GM23338 (cell line): Measurements from ENCODE around the gene NBAS. TPM values are rescaled to one million over a fixed set of nuclear protein-coding genes. Genes with fewer than 3 reads are reported as not detected.
"Not testable (repeated sequence)": the region's sequence is repeated elsewhere in the genome, so short reads cannot be mapped to it uniquely, and the experiment has no call there.

Source experiments
- ATAC-seq: fragments of 200-7000 bp; cut with Tn5 transposase; 3 replicates; pipeline ENCODE4 v1.9.1; 2020
- DNase-seq: peaks from one replicate; pipeline ENCODE4 v3.0.0-alpha.2; 2015; ENCODE audit warnings: low spot score
- H2AFZ ChIP-seq: fragments of 200-600 bp; sonication (generic); 2 replicates; pipeline ENCODE4 v1.8.0; 2016; ENCODE audit warnings: antibody characterized with exemption, mild to moderate bottlenecking, moderate library complexity
- H3F3A ChIP-seq: fragments of 200-600 bp; sonication (generic); replicated peaks from 2 replicates; pipeline ENCODE4 v1.8.0; 2017; ENCODE audit warnings: antibody characterized with exemption, mixed run types, low read depth
- H3K27ac ChIP-seq: fragments of 200-600 bp; sonication (generic); 2 replicates; pipeline ENCODE4 v1.6.1; 2016; ENCODE audit warnings: low read depth
- H3K27me3 ChIP-seq: fragments of 200-600 bp; sonication (generic); 2 replicates; pipeline ENCODE4 v1.8.0; 2016; ENCODE audit warnings: mild to moderate bottlenecking, mixed run types, moderate library complexity; ENCODE audit not compliant: insufficient read depth
- H3K36me3 ChIP-seq: fragments of 200-600 bp; sonication (generic); 2 replicates; pipeline ENCODE4 v1.8.0; 2016; ENCODE audit warnings: mild to moderate bottlenecking; ENCODE audit not compliant: insufficient read depth
- H3K4me1 ChIP-seq: fragments of 200-600 bp; sonication (generic); 2 replicates; pipeline ENCODE4 v1.8.0; 2016; ENCODE audit warnings: mild to moderate bottlenecking, moderate library complexity; ENCODE audit not compliant: insufficient read depth
- H3K4me2 ChIP-seq: fragments of 200-600 bp; sonication (generic); 2 replicates; pipeline ENCODE4 v1.7.1; 2017; ENCODE audit warnings: mixed run types
- H3K4me3 ChIP-seq: fragments of 200-600 bp; sonication (generic); 2 replicates; pipeline ENCODE4 v1.6.1; 2016; ENCODE audit warnings: mixed run types
- H3K79me2 ChIP-seq: fragments of 200-600 bp; sonication (generic); replicated peaks from 2 replicates; pipeline ENCODE4 v1.8.0; 2017; ENCODE audit warnings: mild to moderate bottlenecking; ENCODE audit not compliant: insufficient read depth
- H3K9me2 ChIP-seq: fragments of 200-600 bp; sonication (generic); 2 replicates; pipeline ENCODE4 v1.8.0; 2017; ENCODE audit not compliant: insufficient read depth
- H4K20me1 ChIP-seq: fragments of 200-600 bp; sonication (generic); replicated peaks from 2 replicates; pipeline ENCODE4 v1.8.0; 2017; ENCODE audit warnings: mild to moderate bottlenecking; ENCODE audit not compliant: insufficient read depth
- H3K27ac Mint-ChIP-seq: 2 replicates; pipeline ENCODE4 v1.8.0; 2020; ENCODE audit warnings: inconsistent platforms, mild to moderate bottlenecking, moderate library complexity, mixed read lengths
- H3K27me3 Mint-ChIP-seq: 3 replicates; pipeline ENCODE4 v1.8.0; 2022; ENCODE audit warnings: low read depth, mild to moderate bottlenecking, moderate library complexity, mixed read lengths, inconsistent platforms; ENCODE audit not compliant: insufficient read depth, poor library complexity
- H3K36me3 Mint-ChIP-seq: 3 replicates; pipeline ENCODE4 v1.8.0; 2021; ENCODE audit warnings: low read depth, mild to moderate bottlenecking, inconsistent platforms, moderate library complexity, mixed read lengths
- H3K4me1 Mint-ChIP-seq: 3 replicates; pipeline ENCODE4 v1.8.0; 2020; ENCODE audit warnings: mild to moderate bottlenecking, inconsistent platforms, mixed read lengths
- H3K4me3 Mint-ChIP-seq: 3 replicates; pipeline ENCODE4 v1.8.0; 2021; ENCODE audit warnings: moderate library complexity, mild to moderate bottlenecking, inconsistent platforms, mixed read lengths
- H3K9me3 Mint-ChIP-seq: 3 replicates; pipeline ENCODE4 v1.8.0; 2020; ENCODE audit warnings: moderate library complexity, mild to moderate bottlenecking, inconsistent platforms, mixed read lengths
- CREB1 ChIP-seq: fragments of 250-450 bp; sonication (Bioruptor Pico); IDR thresholded peaks from 2 replicates; pipeline ENCODE4 v1.5.0; 2020; ENCODE audit warnings: low read depth, mild to moderate bottlenecking, moderate library complexity
- EZH2 ChIP-seq: fragments of 200-600 bp; sonication (generic); IDR thresholded peaks from one replicate; pipeline ENCODE4 v1.8.0; 2017; ENCODE audit warnings: antibody characterized with exemption, mild to moderate bottlenecking, low read depth; ENCODE audit not compliant: unreplicated experiment
- EZH2phosphoT487 ChIP-seq: fragments of 200-600 bp; sonication (generic); IDR thresholded peaks from one replicate; pipeline ENCODE4 v1.8.1; 2018; ENCODE audit warnings: antibody characterized with exemption; ENCODE audit not compliant: unreplicated experiment
- POLR2AphosphoS5 ChIP-seq: IDR thresholded peaks from 2 replicates; pipeline ENCODE4 v1.6.1; 2016; ENCODE audit warnings: antibody characterized with exemption, low read depth
- STAT1 ChIP-seq: IDR thresholded peaks from one replicate; pipeline ENCODE4 v1.6.1; 2016; ENCODE audit warnings: antibody characterized with exemption; ENCODE audit not compliant: unreplicated experiment
- ZNF114 ChIP-seq: fragments of 250-450 bp; sonication (Bioruptor Pico); IDR thresholded peaks from 2 replicates; pipeline ENCODE4 v1.5.0; 2020; ENCODE audit warnings: mild to moderate bottlenecking, moderate library complexity
- ZNF331 ChIP-seq: fragments of 250-450 bp; sonication (Bioruptor Pico); IDR thresholded peaks from 2 replicates; pipeline ENCODE4 v1.5.0; 2020; ENCODE audit warnings: low read depth, mild to moderate bottlenecking, moderate library complexity
- polyA plus RNA-seq: library from polyadenylated mRNA; unstranded; fragments of >200 nt; fragmentation: Nextera tagmentation; extraction: Ambion mirVana; gene quantifications from 2 replicates; pipeline ENCODE4 v1.2.1, GENCODE V29; 2016
- total RNA-seq: library from RNA; depleted of rRNA; stranded (reverse); fragments of >200 nt; shearing (Covaris generic); gene quantifications from 2 replicates; pipeline ENCODE4 v1.2.3, GENCODE V29; 2014
- TF ChIP-seq, protein P1 (sequence below): fragments of 250-450 bp; sonication (Bioruptor Pico); IDR thresholded peaks from 2 replicates; pipeline ENCODE4 v1.5.0; 2020; ENCODE audit warnings: mild to moderate bottlenecking, moderate library complexity
- TF ChIP-seq, protein P2 (sequence below): IDR thresholded peaks from one replicate; pipeline ENCODE4 v1.6.1; 2018; ENCODE audit warnings: antibody characterized with exemption; ENCODE audit not compliant: unreplicated experiment

The NBAS gene
- total and polyA plus RNA-seq, 2 experiments from 2014 or later, result 24.8 to 38.9 TPM

DNA sequence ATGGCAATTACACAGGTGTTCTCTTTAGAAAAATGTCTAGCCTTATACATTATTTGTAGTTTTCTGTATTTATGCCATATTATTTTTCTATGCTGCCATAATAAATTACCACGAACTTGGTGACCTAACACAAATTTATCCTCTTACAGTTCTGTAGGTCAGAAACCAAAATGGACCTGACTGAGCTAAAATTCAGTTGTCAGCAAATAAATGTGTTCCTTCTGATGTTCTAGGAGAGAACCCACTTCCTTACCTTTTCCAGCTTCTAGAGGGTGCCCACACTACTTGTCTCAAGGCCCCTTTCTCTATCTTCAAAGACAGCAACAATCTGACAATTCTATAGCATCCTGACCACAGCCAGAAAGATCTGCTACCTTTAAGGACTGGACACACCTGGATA lies 153.5 kb downstream of the NBAS start (continued):
- TF ChIP-seq CREB1 (CRISPR knock-in tag) (no peak), STAT1 (no peak)

DNA sequence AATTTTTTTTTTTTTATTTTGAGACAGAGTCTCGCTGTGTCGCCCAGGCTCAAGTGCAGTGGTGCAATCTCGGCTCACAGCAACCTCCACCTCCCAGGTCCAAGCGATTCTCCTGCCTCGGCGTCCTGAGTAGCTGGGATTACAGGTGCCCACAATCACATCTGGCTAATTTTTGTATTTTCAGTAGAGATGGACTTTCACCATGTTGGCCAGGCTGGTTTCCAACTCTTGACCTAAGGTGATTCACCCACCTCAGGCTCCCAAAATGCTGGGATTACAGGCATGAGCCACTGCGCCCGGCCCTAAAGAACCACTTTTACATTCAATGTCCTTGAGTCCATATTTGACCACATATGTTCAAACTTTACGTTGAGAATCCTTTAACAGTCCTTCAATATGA lies 156.6 kb downstream of the NBAS start:
- not testable (repeated sequence) for H3K79me2 ChIP-seq, H3K4me2 ChIP-seq, H2AFZ ChIP-seq, DNase-seq, H3K27me3 Mint-ChIP-seq, H3K4me3 Mint-ChIP-seq, H3K27ac Mint-ChIP-seq, H3K4me1 ChIP-seq, H3K9me2 ChIP-seq, H3F3A ChIP-seq, H3K36me3 ChIP-seq, H3K36me3 Mint-ChIP-seq, H3K27ac ChIP-seq, H3K27me3 ChIP-seq, H4K20me1 ChIP-seq, H3K4me3 ChIP-seq, ATAC-seq, H3K4me1 Mint-ChIP-seq, H3K9me3 Mint-ChIP-seq

DNA sequence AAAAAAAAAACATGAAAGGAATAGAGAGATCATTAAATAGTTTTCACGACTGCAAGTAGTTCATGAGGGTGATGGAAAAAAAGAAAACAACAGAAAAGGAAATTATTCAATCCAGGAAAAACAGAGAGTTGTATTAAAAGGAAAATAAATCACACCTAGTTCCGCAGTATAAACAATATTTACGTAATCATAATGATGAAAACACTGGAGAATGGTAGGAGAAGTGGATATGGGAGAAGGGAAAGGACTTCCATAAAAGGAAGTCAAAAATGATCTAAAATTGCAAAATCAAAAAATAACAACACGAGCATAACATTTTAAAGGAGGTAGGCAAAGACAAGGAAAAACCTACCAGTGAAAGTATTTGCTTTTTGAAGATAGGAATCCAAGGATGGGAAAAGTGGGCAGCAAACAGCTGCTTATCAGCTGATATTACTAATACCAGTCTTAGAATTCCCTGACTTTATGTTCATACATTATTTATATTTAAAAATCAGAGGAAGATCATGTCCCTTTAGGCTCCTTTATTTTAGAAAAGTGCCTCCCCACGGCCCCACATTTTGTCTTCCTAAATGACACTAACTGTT lies 160.8 kb downstream of the NBAS start:
- H3K4me3 ChIP-seq, result no peak overlapping the region
- Mint-ChIP-seq H3K36me3 (no peaks in the 10 kb centered on the region), H3K9me3 (no peaks in the 10 kb centered on the region), H3K27ac (no peak overlapping the region), H3K4me1 (no peaks in the 10 kb centered on the region), H3K4me3 (no peak overlapping the region), H3K27me3 (no peaks in the 10 kb centered on the region)
- no peaks in the 10 kb centered on the region for H3K79me2 ChIP-seq
- H3K4me2 ChIP-seq, result no peak overlapping the region
- no peak for ATAC-seq
- H3K9me2 ChIP-seq, result no peaks in the 10 kb centered on the region
- no peak for DNase-seq
- no peaks in the 10 kb centered on the region for H3K36me3 ChIP-seq
- H3K27me3 ChIP-seq, result no peaks in the 10 kb centered on the region
- H3K4me1 ChIP-seq, result no peaks in the 10 kb centered on the region
- no peak overlapping the region for H3K27ac ChIP-seq
- no peaks in the 10 kb centered on the region for H3F3A ChIP-seq
- no peak overlapping the region for H2AFZ ChIP-seq
- 0 out of 2 replicates have a peak, but pooled peaks cover under 1% of the 10 kb centered on the region for H4K20me1 ChIP-seq
- TF ChIP-seq EZH2 (no peak), ZNF114 (CRISPR knock-in tag) (no peak), ZNF331 (no peak), POLR2AphosphoS5 (no peak), STAT1 (no peak), EZH2phosphoT487 (no peak)
- TF ChIP-seq, protein P1, sequence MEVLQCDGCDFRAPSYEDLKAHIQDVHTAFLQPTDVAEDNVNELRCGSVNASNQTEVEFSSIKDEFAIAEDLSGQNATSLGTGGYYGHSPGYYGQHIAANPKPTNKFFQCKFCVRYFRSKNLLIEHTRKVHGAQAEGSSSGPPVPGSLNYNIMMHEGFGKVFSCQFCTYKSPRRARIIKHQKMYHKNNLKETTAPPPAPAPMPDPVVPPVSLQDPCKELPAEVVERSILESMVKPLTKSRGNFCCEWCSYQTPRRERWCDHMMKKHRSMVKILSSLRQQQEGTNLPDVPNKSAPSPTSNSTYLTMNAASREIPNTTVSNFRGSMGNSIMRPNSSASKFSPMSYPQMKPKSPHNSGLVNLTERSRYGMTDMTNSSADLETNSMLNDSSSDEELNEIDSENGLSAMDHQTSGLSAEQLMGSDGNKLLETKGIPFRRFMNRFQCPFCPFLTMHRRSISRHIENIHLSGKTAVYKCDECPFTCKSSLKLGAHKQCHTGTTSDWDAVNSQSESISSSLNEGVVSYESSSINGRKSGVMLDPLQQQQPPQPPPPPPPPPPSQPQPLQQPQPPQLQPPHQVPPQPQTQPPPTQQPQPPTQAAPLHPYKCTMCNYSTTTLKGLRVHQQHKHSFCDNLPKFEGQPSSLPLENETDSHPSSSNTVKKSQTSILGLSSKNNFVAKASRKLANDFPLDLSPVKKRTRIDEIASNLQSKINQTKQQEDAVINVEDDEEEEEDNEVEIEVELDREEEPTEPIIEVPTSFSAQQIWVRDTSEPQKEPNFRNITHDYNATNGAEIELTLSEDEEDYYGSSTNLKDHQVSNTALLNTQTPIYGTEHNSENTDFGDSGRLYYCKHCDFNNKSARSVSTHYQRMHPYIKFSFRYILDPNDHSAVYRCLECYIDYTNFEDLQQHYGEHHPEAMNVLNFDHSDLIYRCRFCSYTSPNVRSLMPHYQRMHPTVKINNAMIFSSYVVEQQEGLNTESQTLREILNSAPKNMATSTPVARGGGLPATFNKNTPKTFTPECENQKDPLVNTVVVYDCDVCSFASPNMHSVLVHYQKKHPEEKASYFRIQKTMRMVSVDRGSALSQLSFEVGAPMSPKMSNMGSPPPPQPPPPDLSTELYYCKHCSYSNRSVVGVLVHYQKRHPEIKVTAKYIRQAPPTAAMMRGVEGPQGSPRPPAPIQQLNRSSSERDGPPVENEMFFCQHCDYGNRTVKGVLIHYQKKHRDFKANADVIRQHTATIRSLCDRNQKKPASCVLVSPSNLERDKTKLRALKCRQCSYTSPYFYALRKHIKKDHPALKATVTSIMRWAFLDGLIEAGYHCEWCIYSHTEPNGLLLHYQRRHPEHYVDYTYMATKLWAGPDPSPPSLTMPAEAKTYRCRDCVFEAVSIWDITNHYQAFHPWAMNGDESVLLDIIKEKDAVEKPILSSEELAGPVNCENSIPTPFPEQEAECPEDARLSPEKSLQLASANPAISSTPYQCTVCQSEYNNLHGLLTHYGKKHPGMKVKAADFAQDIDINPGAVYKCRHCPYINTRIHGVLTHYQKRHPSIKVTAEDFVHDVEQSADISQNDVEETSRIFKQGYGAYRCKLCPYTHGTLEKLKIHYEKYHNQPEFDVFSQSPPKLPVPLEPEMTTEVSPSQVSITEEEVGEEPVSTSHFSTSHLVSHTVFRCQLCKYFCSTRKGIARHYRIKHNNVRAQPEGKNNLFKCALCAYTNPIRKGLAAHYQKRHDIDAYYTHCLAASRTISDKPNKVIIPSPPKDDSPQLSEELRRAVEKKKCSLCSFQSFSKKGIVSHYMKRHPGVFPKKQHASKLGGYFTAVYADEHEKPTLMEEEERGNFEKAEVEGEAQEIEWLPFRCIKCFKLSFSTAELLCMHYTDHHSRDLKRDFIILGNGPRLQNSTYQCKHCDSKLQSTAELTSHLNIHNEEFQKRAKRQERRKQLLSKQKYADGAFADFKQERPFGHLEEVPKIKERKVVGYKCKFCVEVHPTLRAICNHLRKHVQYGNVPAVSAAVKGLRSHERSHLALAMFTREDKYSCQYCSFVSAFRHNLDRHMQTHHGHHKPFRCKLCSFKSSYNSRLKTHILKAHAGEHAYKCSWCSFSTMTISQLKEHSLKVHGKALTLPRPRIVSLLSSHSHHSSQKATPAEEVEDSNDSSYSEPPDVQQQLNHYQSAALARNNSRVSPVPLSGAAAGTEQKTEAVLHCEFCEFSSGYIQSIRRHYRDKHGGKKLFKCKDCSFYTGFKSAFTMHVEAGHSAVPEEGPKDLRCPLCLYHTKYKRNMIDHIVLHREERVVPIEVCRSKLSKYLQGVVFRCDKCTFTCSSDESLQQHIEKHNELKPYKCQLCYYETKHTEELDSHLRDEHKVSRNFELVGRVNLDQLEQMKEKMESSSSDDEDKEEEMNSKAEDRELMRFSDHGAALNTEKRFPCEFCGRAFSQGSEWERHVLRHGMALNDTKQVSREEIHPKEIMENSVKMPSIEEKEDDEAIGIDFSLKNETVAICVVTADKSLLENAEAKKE (CRISPR knock-in tag), result no peak
- TF ChIP-seq, protein P2, sequence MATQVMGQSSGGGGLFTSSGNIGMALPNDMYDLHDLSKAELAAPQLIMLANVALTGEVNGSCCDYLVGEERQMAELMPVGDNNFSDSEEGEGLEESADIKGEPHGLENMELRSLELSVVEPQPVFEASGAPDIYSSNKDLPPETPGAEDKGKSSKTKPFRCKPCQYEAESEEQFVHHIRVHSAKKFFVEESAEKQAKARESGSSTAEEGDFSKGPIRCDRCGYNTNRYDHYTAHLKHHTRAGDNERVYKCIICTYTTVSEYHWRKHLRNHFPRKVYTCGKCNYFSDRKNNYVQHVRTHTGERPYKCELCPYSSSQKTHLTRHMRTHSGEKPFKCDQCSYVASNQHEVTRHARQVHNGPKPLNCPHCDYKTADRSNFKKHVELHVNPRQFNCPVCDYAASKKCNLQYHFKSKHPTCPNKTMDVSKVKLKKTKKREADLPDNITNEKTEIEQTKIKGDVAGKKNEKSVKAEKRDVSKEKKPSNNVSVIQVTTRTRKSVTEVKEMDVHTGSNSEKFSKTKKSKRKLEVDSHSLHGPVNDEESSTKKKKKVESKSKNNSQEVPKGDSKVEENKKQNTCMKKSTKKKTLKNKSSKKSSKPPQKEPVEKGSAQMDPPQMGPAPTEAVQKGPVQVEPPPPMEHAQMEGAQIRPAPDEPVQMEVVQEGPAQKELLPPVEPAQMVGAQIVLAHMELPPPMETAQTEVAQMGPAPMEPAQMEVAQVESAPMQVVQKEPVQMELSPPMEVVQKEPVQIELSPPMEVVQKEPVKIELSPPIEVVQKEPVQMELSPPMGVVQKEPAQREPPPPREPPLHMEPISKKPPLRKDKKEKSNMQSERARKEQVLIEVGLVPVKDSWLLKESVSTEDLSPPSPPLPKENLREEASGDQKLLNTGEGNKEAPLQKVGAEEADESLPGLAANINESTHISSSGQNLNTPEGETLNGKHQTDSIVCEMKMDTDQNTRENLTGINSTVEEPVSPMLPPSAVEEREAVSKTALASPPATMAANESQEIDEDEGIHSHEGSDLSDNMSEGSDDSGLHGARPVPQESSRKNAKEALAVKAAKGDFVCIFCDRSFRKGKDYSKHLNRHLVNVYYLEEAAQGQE, result no peak
